Panc1 (cell line): ENCODE measurements around the gene WASF2. TPM values are rescaled to one million over a fixed set of nuclear protein-coding genes. Genes with fewer than 3 reads are reported as not detected.

Source experiments
- ATAC-seq: fragments of 200-7000 bp; cut with Tn5 transposase; 2 replicates; pipeline ENCODE4 v1.9.1; 2020; ENCODE audit warnings: mild to moderate bottlenecking, moderate library complexity
- BruUV-seq: library from RNA; stranded (reverse); fragments of 400-500 nt; replicated peaks from 2 replicates; lab custom pipeline; 2021; lab: Mats Ljungman, UMichigan
- CTCF ChIA-PET: fragments of 300-600 bp; sonication (Branson Sonifier 250); formaldehyde crosslinking; loops from one replicate; lab custom pipeline; 2022; ENCODE audit warnings: antibody characterized with exemption; lab: Charles Lee
- POLR2A ChIA-PET: fragments of 300-600 bp; sonication (Branson Sonifier 250); formaldehyde crosslinking; loops from one replicate; lab custom pipeline; 2022; ENCODE audit warnings: antibody characterized with exemption; lab: Charles Lee
- DNase-seq: peaks from one replicate; pipeline ENCODE4 v3.0.0-alpha.2; 2010; ENCODE audit warnings: low read depth, low spot score
- H3K27ac ChIP-seq: 2 replicates; pipeline ENCODE4 v1.5.1; 2011; ENCODE audit warnings: mild to moderate bottlenecking, low read length, inconsistent platforms
- H3K27me3 ChIP-seq: fragments of 200-500 bp; sonication (Bioruptor generic); 2 replicates; pipeline ENCODE4 v1.6.0; 2014; ENCODE audit warnings: low read length, inconsistent platforms; ENCODE audit not compliant: control insufficient read depth, insufficient read depth
- H3K36me3 ChIP-seq: fragments of 200-500 bp; sonication (Bioruptor generic); 2 replicates; pipeline ENCODE4 v1.5.1; 2014; ENCODE audit warnings: inconsistent platforms, mild to moderate bottlenecking, low read length, moderate library complexity; ENCODE audit not compliant: control insufficient read depth, insufficient read depth
- H3K4me1 ChIP-seq: 2 replicates; pipeline ENCODE4 v1.5.1; 2011; ENCODE audit warnings: inconsistent platforms, mild to moderate bottlenecking, low read length, moderate library complexity; ENCODE audit not compliant: control insufficient read depth, insufficient read depth
- H3K4me3 ChIP-seq, 2 experiments: 2 replicates each; pipeline ENCODE4 v1.5.1; 2011 to 2012; ENCODE audit warnings: low read depth in 2 of 2, low read length in 2 of 2, mild to moderate bottlenecking in 2 of 2, inconsistent platforms in 1 of 2, moderate library complexity in 1 of 2
- H3K9me3 ChIP-seq: fragments of 200-500 bp; sonication (Bioruptor generic); 2 replicates; pipeline ENCODE4 v1.5.1; 2014; ENCODE audit warnings: low read depth, mild to moderate bottlenecking, inconsistent platforms, low read length, moderate library complexity; ENCODE audit not compliant: control insufficient read depth, insufficient read depth
- CTCF ChIP-seq: fragments of 450-650 bp; IDR thresholded peaks from 2 replicates; pipeline ENCODE4 v1.5.1; 2017; ENCODE audit warnings: mild to moderate bottlenecking
- POLR2AphosphoS5 ChIP-seq: IDR thresholded peaks from 2 replicates; pipeline ENCODE4 v1.6.1; 2012; ENCODE audit warnings: mild to moderate bottlenecking, low read depth, low read length, moderate library complexity
- REST ChIP-seq, 2 experiments: IDR thresholded peaks; 2 replicates each; pipeline ENCODE4 v1.6.1; 2011 to 2012; ENCODE audit warnings: low read depth in 2 of 2, control low read depth in 1 of 2, low read length in 1 of 2, mild to moderate bottlenecking in 1 of 2, moderate library complexity in 1 of 2; ENCODE audit not compliant: insufficient read depth in 1 of 2
- SIN3A ChIP-seq: IDR thresholded peaks from 2 replicates; pipeline ENCODE4 v1.6.1; 2012; ENCODE audit warnings: low read depth, mild to moderate bottlenecking, low read length, moderate library complexity, borderline replicate concordance; ENCODE audit not compliant: insufficient read depth
- TCF7L2 ChIP-seq: IDR thresholded peaks from 2 replicates; pipeline ENCODE4 v1.6.1; 2011; ENCODE audit warnings: mild to moderate bottlenecking, low read depth, low read length, inconsistent platforms
- in situ Hi-C: cut with HindIII; loops from 2 replicates; pipeline ENCODE4 v1.10.0; 2016; ENCODE audit warnings: low sequenced_read_pairs, low pct_unique_long_range_greater_than_20kb
- intact Hi-C: fragments of 100-400 bp; cut with micrococcal nuclease; formaldehyde crosslinking; loops from one replicate; pipeline ENCODE4 v1.10.0; 2022; ENCODE audit not compliant: unreplicated experiment
- total RNA-seq: library from RNA; stranded (reverse); gene quantifications from one replicate; pipeline ENCODE4 v1.2.1, GENCODE V29; 2021; ENCODE audit not compliant: unreplicated experiment

Gene WASF2
- total RNA-seq, 1 experiment from 2014 or later: 121 TPM

DNA sequence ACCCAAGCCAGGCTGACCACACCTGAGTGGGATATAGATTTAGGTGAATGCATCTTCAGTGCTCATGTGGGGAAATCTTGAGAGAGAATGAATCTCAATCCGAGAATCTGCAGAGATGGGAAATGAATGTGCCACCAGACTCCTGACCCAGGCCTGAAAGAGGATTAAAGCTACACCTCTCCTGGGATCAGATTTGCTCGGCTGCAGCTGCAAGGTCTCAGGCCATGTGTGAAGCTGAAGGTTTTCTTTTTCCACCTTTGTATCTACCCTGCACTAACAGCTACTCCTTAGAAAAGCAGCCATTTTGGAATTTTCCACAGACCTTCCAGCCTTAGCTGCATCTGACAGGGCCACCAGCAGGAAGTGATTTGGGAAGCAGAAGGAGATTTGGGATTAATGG, 79.3 kb downstream of the WASF2 start:
- Histone ChIP-seq H3K36me3 (peaks cover 20% of the 10 kb centered on the region), H3K4me1 (no peaks in the 10 kb centered on the region), H3K27ac (no peak overlapping the region), H3K27me3 (no peaks in the 10 kb centered on the region), H3K4me3 (no peak overlapping the region), H3K9me3 (no peaks in the 10 kb centered on the region)
- intact Hi-C loops (loop anchor here (10.0 kb wide), 1 partner anchor 74 kb away; no protein-coding TSS in a partner anchor), in situ Hi-C loops (loop anchor here (10.0 kb wide), 1 partner anchor 194 kb away; the partner anchor contains the start of gene AHDC1)
- DNase-seq (no peak), ATAC-seq (no peak)
- no TSS peak for BruUV-seq
- ChIA-PET CTCF (interaction anchor here (0.5 kb wide), 1 partner anchor 395 kb away, joined by 3 read pairs; no protein-coding TSS in a partner anchor), POLR2A (no interaction called here)
- no peak for TF ChIP-seq SIN3A
- TF ChIP-seq TCF7L2: no peak
- no peak for TF ChIP-seq POLR2AphosphoS5
- no peak for TF ChIP-seq CTCF
- no peak for TF ChIP-seq REST (IDR thresholded peaks at IDR 0.05; ENCODE audit: insufficient read depth in 1 of 2, low read depth in 2 of 2, low read length in 1 of 2)

- Histone ChIP-seq H3K27me3 (no peaks in the 10 kb centered on the region), H3K4me1 (no peaks in the 10 kb centered on the region), H3K4me3 (no peak overlapping the region), H3K36me3 (peaks cover 16% of the 10 kb centered on the region), H3K9me3 (no peaks in the 10 kb centered on the region), H3K27ac (no peak overlapping the region)
- intact Hi-C loops: loop anchor here (10.0 kb wide), 1 partner anchor 75 kb away; no protein-coding TSS in a partner anchor
- no peak for DNase-seq
- in situ Hi-C loops: loop anchor here (10.0 kb wide), 1 partner anchor 195 kb away; the partner anchor contains the start of gene AHDC1
- no peak for TF ChIP-seq POLR2AphosphoS5
- TF ChIP-seq SIN3A: no peak
- TF ChIP-seq CTCF: no peak
- TF ChIP-seq REST (IDR thresholded peaks at IDR 0.05; ENCODE audit: insufficient read depth in 1 of 2, low read depth in 2 of 2, low read length in 1 of 2): no peak
- TF ChIP-seq TCF7L2: no peak
- ChIA-PET CTCF (no interaction called here), POLR2A (interaction anchor here (0.6 kb wide), 1 partner anchor 68 kb away, joined by 3 read pairs; no protein-coding TSS in a partner anchor)
- ATAC-seq: no peak
- no TSS peak for BruUV-seq
These were observed 80.3 kb downstream of the WASF2 start for GRCh38 chr1:27409669-27410068.
